Liver (tissue), 9 donors: Measurements from ENCODE around the gene CYLD. TPM values are rescaled to one million over a fixed set of nuclear protein-coding genes. Genes with fewer than 3 reads are reported as not detected.

Experiments
- DNase-seq: peaks from one replicate; pipeline ENCODE4 v3.0.0-alpha.2; 2017; ENCODE audit warnings: low spot score
- H3K27ac ChIP-seq, 2 donors: one replicate each; pipeline ENCODE4 v1.7.0; 2013; ENCODE audit warnings: inconsistent platforms in 2 of 2, low read length in 2 of 2, control low read depth in 1 of 2, low read depth in 1 of 2, mild to moderate bottlenecking in 1 of 2
- H3K27me3 ChIP-seq, 4 donors: one replicate each; pipeline versions ENCODE4 v1.6.1 to v1.7.0; 2013; ENCODE audit warnings: low read length in 3 of 4, inconsistent platforms in 1 of 4, mild to moderate bottlenecking in 1 of 4, moderate library complexity in 1 of 4; ENCODE audit not compliant: control insufficient read depth in 4 of 4, insufficient read depth in 4 of 4
- H3K36me3 ChIP-seq, 4 donors: one replicate each; pipeline versions ENCODE4 v1.6.1 to v1.7.0; 2013; ENCODE audit warnings: low read length in 3 of 4, mild to moderate bottlenecking in 3 of 4, low read depth in 1 of 4, moderate library complexity in 1 of 4; ENCODE audit not compliant: control insufficient read depth in 4 of 4, insufficient read depth in 3 of 4
- H3K4me1 ChIP-seq, 4 donors: one replicate each; pipeline versions ENCODE4 v1.6.1 to v1.7.0; 2013; ENCODE audit warnings: low read length in 3 of 4, mild to moderate bottlenecking in 3 of 4, moderate library complexity in 1 of 4; ENCODE audit not compliant: control insufficient read depth in 4 of 4, insufficient read depth in 4 of 4
- H3K4me3 ChIP-seq, 3 donors: one replicate each; pipeline versions ENCODE4 v1.6.1 to v1.7.0; 2013; ENCODE audit warnings: low read length in 3 of 3, control low read depth in 1 of 3, low read depth in 1 of 3, mild to moderate bottlenecking in 1 of 3
- H3K9ac ChIP-seq, 2 donors: one replicate each; pipeline ENCODE4 v1.7.0; 2013; ENCODE audit warnings: low read length in 2 of 2, mild to moderate bottlenecking in 2 of 2, moderate library complexity in 2 of 2, control low read depth in 1 of 2, low read depth in 1 of 2
- H3K9me3 ChIP-seq, 4 donors: one replicate each; pipeline versions ENCODE4 v1.6.1 to v1.7.0; 2013; ENCODE audit warnings: low read length in 3 of 4; ENCODE audit not compliant: control insufficient read depth in 4 of 4
- CTCF ChIP-seq: fragments of 150-350 bp; IDR thresholded peaks from 2 replicates; pipeline ENCODE4 v1.5.1; 2017; ENCODE audit warnings: improper control_type of control experiment, low read depth, low read length; ENCODE audit not compliant: missing input control
- EGR1 ChIP-seq, 2 donors: IDR thresholded peaks; 2 replicates each; pipeline ENCODE4 v1.6.1; 2016 to 2018; ENCODE audit warnings: antibody characterized with exemption in 2 of 2, low read depth in 2 of 2
- FOXA1 ChIP-seq: IDR thresholded peaks from 2 replicates; pipeline ENCODE4 v1.6.1; 2016; ENCODE audit warnings: antibody characterized with exemption
- GABPA ChIP-seq, 2 donors: IDR thresholded peaks in 1 of 2; conservative IDR thresholded peaks in 1 of 2; 2 replicates each; pipeline ENCODE4 v1.6.1; 2016; ENCODE audit warnings: antibody characterized with exemption in 2 of 2, mild to moderate bottlenecking in 1 of 2, moderate library complexity in 1 of 2
- HNF4A ChIP-seq, 2 donors: conservative IDR thresholded peaks; 2 replicates each; pipeline ENCODE4 v1.6.1; 2016; ENCODE audit warnings: antibody characterized with exemption in 2 of 2, mild to moderate bottlenecking in 2 of 2
- HNF4G ChIP-seq: IDR thresholded peaks from 2 replicates; pipeline ENCODE4 v1.6.1; 2016; ENCODE audit warnings: antibody characterized with exemption
- JUND ChIP-seq, 2 donors: IDR thresholded peaks; 2 replicates each; pipeline ENCODE4 v1.6.1; 2016; ENCODE audit warnings: antibody characterized with exemption in 2 of 2
- NR2F2 ChIP-seq: IDR thresholded peaks from 2 replicates; pipeline ENCODE4 v1.6.1; 2016; ENCODE audit warnings: antibody characterized with exemption
- REST ChIP-seq: IDR thresholded peaks from 2 replicates; pipeline ENCODE4 v1.6.1; 2016; ENCODE audit warnings: antibody characterized with exemption, mild to moderate bottlenecking
- RXRA ChIP-seq, 2 donors: IDR thresholded peaks; 2 replicates each; pipeline ENCODE4 v1.6.1; 2017 to 2018; ENCODE audit warnings: antibody characterized with exemption in 2 of 2, mild to moderate bottlenecking in 1 of 2
- SP1 ChIP-seq: IDR thresholded peaks from 2 replicates; pipeline ENCODE4 v1.6.1; 2018; ENCODE audit warnings: antibody characterized with exemption, mild to moderate bottlenecking
- TAF1 ChIP-seq: conservative IDR thresholded peaks from 2 replicates; pipeline ENCODE4 v1.6.1; 2016; ENCODE audit warnings: antibody characterized with exemption, mild to moderate bottlenecking
- WGBS: extraction: QIAGEN DNeasy Blood & Tissue Kit; methylation state at CpG from one replicate; pipeline ENCODE4 v1.1.7; 2013; 5-methylcytosine and 5-hydroxymethylcytosine counted together
- polyA plus RNA-seq, 2 donors: library from polyadenylated mRNA; stranded (reverse) in 1 of 2; unstranded in 1 of 2; fragments of 200-250 nt in 1 of 2; fragments of >200 nt in 1 of 2; fragmentation: Nextera tagmentation in 1 of 2; extraction: Ambion mirVana in 1 of 2; gene quantifications; one replicate each; pipeline versions ENCODE4 v1.2.1 to v1.2.3, GENCODE V29; 2013 to 2015
- total RNA-seq, 2 donors: library from RNA; depleted of rRNA; stranded (reverse); fragments of >200 nt; gene quantifications; one replicate each; pipeline ENCODE4 v1.2.3, GENCODE V29; 2014
- TF ChIP-seq, protein P1 (sequence below): IDR thresholded peaks from 2 replicates; pipeline ENCODE4 v1.6.1; 2016; ENCODE audit warnings: antibody characterized with exemption
- TF ChIP-seq, protein P2 (sequence below): IDR thresholded peaks from 2 replicates; pipeline ENCODE4 v1.6.1; 2016; ENCODE audit warnings: antibody characterized with exemption
- TF ChIP-seq, protein P3 (sequence below): IDR thresholded peaks from 2 replicates; pipeline ENCODE4 v1.6.1; 2016; ENCODE audit warnings: antibody characterized with exemption
- donor health status: healthy.
- donor health status: healthy.
- donor health status: healthy.
- donor health status: healthy.
- donor health status: healthy.

CYLD gene
- total and polyA plus RNA-seq, 4 donors = 8.2 to 42.7 (median 13.8) TPM

DNA sequence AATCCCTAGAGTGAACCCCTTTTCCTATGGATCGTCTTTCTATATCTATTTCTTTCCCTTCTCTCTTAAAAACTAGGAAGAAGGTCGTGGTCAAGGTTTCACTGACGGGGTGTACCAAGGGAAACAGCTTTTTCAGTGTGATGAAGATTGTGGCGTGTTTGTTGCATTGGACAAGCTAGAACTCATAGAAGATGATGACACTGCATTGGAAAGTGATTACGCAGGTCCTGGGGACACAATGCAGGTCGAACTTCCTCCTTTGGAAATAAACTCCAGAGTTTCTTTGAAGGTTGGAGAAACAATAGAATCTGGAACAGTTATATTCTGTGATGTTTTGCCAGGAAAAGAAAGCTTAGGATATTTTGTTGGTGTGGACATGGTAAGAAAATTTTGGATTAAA is 9.6 kb downstream of the CYLD start:
- Histone ChIP-seq H3K4me1 (peaks cover 0 to 7% (median 2%) of the 10 kb centered on the region in 4 donors), H3K4me3 (no peak overlapping the region), H3K27me3 (no peaks in the 10 kb centered on the region), H3K36me3 (peaks cover 5 to 47% (median 24%) of the 10 kb centered on the region in 4 donors), H3K9ac (no peak overlapping the region), H3K9me3 (no peaks in the 10 kb centered on the region), H3K27ac (no peak overlapping the region)
- TF ChIP-seq HNF4G (no peak), JUND (IDR thresholded peaks at IDR 0.05) (no peak), CTCF (no peak), SP1 (no peak), EGR1 (IDR thresholded peaks at IDR 0.05; ENCODE audit: low read depth in 2 of 2) (no peak), FOXA1 (no peak), NR2F2 (no peak), RXRA (IDR thresholded peaks at IDR 0.05) (no peak), REST (no peak), TAF1 (no peak)
- TF ChIP-seq, protein P1, sequence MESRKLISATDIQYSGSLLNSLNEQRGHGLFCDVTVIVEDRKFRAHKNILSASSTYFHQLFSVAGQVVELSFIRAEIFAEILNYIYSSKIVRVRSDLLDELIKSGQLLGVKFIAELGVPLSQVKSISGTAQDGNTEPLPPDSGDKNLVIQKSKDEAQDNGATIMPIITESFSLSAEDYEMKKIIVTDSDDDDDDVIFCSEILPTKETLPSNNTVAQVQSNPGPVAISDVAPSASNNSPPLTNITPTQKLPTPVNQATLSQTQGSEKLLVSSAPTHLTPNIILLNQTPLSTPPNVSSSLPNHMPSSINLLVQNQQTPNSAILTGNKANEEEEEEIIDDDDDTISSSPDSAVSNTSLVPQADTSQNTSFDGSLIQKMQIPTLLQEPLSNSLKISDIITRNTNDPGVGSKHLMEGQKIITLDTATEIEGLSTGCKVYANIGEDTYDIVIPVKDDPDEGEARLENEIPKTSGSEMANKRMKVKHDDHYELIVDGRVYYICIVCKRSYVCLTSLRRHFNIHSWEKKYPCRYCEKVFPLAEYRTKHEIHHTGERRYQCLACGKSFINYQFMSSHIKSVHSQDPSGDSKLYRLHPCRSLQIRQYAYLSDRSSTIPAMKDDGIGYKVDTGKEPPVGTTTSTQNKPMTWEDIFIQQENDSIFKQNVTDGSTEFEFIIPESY = no peak
- TF ChIP-seq, protein P2, sequence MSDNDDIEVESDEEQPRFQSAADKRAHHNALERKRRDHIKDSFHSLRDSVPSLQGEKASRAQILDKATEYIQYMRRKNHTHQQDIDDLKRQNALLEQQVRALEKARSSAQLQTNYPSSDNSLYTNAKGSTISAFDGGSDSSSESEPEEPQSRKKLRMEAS = no peak
- 81% methylated on average over 6 of the region's 6 CpGs for WGBS
- no peak for DNase-seq

DNA sequence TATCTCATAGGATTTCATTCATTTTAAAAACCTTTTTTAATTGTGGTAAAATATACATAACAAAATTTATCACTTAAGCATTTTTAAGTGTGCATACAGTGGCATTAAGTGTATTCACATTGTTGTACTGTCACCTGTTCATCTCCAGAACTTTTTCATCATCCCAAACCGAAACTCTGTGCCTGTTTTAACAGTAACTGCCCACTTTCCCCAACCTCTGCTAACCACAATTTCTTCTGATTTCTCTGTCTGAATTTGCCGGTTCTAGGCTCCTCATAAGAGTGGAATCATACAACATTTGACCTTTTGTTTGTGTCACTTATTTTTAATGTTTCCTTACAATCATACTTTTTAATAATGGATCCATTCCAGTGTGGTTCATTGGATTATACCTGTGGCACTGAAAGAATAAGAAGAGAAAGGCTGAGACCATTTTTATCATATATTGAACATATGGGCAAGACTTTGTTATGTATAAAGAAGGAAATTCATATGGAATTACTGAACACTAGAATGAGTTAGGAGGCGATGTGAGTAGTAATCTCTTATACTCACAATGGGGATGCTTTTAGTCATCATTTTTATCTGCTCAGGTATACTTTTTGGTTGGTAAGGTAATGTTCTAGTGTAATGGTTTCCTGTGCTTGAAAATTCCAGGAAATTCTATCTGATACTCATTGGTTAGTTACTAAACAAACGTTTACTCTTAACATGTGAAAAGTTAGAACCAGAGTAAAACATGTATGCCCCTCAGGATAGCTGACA is 10.8 kb downstream of the CYLD start:
- TF ChIP-seq, protein P3, sequence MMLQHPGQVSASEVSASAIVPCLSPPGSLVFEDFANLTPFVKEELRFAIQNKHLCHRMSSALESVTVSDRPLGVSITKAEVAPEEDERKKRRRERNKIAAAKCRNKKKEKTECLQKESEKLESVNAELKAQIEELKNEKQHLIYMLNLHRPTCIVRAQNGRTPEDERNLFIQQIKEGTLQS = no peak
- TF ChIP-seq SP1 = no peak
- TF ChIP-seq JUND (IDR thresholded peaks at IDR 0.05) = no peak
- no peak for TF ChIP-seq GABPA (IDR thresholded peaks at IDR 0.05 in 1 of 2, conservative IDR thresholded peaks at IDR 0.05 in 1 of 2)
- no peak for TF ChIP-seq EGR1 (IDR thresholded peaks at IDR 0.05; ENCODE audit: low read depth in 2 of 2)
- no peak for TF ChIP-seq HNF4A (conservative IDR thresholded peaks at IDR 0.05)
- Histone ChIP-seq H3K9ac (no peak overlapping the region), H3K4me1 (peaks cover 0 to 3% (median 0%) of the 10 kb centered on the region in 4 donors), H3K27ac (no peak overlapping the region), H3K27me3 (no peaks in the 10 kb centered on the region), H3K36me3 (peaks cover 5 to 47% (median 25%) of the 10 kb centered on the region in 4 donors), H3K4me3 (no peak overlapping the region), H3K9me3 (no peaks in the 10 kb centered on the region)
- no peak for DNase-seq
- WGBS = 80% methylated on average over 4 of the region's 4 CpGs
